Measurements from ENCODE around the gene RAPGEF4.

The RAPGEF4 gene

DNA sequence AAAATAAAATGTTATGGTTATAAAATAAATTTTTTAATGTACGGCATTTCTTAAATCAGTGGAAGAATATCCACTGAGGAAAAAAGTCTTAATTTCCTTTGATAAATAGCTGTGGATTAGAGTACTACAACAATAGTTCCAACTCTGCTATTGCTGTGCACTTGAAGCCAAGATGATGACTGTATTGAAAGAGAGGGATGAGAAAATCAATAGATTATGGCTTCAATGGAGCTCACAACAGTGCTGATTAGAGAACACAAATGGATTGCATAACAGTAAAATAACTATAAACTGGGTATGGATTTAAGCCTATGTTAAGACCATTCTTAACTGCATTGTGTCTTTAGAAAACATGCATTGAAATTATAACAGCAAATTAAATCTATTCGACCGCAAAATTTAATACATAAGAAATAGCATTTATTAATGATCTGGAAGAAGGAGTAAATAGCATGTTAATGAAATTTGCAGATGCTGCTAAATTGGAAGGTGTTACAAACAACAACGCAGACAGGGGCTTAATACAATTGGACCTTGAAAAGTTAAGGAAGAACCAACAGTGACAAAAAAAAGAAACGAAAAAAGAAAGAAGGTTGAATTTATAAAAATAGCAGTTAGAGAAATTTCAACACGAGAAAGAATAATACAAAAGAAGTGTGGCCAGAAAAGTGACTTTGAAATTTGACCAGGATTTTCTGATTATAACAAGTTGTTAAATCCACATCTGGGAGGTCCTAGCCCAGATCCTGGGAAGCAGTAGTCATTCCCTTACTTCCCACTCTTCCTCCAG lies 331.4 kb downstream of the RAPGEF4 start:
- in situ Hi-C loops (cut with MboI; ENCODE audit: low sequenced_read_pairs, unreplicated experiment) = no loop called here
- DNase-seq (ENCODE audit: low spot score) = no peak
- TF ChIP-seq, protein P1, sequence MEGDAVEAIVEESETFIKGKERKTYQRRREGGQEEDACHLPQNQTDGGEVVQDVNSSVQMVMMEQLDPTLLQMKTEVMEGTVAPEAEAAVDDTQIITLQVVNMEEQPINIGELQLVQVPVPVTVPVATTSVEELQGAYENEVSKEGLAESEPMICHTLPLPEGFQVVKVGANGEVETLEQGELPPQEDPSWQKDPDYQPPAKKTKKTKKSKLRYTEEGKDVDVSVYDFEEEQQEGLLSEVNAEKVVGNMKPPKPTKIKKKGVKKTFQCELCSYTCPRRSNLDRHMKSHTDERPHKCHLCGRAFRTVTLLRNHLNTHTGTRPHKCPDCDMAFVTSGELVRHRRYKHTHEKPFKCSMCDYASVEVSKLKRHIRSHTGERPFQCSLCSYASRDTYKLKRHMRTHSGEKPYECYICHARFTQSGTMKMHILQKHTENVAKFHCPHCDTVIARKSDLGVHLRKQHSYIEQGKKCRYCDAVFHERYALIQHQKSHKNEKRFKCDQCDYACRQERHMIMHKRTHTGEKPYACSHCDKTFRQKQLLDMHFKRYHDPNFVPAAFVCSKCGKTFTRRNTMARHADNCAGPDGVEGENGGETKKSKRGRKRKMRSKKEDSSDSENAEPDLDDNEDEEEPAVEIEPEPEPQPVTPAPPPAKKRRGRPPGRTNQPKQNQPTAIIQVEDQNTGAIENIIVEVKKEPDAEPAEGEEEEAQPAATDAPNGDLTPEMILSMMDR (IDR thresholded peaks at IDR 0.05; ENCODE audit: borderline replicate concordance, control extremely low read depth, extremely low read depth, insufficient read depth, missing control alignments) = no peak

DNA sequence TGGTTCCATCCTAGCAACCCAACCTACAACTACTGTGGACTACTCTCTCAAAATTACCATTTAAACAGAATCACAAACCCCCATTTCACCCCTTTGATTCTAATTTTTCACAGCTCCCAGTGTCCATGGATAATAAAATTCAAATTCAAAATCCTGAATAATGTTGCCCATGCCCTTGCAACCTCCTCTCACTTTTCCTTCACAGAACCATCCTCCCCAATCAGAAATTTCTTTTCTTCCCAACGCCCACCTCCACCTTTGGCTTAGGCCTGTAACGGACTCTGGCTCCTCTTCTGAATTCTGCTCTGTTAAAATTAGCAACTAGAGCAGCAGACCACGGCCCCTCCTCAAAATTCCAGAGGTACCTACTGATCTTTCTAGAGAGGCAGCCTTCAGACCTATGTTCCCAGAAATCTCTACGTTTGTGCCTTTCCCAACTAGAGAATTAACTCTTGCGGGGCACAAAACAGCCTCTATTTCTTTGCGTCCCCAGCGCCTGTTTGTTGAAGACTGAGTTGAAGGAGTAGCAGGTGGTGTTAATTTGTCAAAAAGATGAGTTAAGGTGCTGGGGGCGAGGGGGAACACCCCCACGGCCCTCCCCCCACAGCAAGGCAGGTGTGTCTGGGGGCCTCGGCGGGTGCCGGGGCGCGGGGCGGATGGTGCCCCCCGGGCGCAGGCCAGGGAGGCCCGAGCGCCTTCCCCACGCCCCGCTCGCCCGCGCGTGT lies 339.6 kb downstream of the RAPGEF4 start:
- in situ Hi-C loops (cut with MboI; ENCODE audit: low sequenced_read_pairs, unreplicated experiment) = no loop called here
- no peak for DNase-seq (ENCODE audit: low spot score)
- TF ChIP-seq, protein P1 (IDR thresholded peaks at IDR 0.05; ENCODE audit: borderline replicate concordance, control extremely low read depth, extremely low read depth, insufficient read depth, missing control alignments) = no peak

DNA sequence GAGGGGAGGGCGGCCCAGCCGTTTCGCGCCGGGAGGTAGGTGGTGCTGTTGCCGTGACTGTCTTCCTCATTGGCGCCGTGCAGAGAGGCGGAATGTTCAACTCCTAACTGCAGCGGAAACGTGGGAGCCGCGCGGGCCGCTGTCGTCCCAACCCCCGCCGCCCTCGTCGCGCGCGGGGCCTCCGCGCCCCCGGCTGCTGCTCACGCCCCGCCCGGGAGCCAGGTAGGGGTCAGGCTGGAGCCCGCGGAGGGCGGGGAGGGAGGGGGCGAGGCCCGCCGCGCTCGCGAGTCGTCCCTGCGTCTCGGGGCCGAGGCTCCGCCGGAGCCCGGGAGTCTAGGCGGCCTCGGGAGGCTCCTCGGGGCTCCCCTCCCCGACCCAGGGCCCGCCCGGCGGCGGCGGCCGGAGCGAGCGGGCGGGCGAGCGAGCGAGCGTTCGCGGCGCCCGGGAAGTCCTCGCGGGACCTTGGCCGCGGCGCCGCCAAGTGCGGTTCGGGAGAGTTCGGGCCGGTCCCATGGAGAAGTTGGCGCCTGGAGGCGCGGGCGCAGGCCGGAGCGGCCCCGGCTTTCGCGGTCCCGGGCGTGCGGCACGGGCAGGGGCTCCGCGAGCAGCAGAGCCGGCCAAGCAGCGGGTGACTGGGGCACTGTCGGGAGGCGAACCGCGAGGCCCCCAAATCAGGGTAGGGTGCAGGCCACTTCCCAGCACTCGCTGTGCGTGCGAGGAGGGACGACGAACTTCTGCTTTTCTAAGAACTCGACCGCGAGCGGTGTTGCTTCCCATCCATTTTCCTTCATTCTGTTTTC lies 340.3 kb downstream of the RAPGEF4 start, which contains the start of gene MAP3K20:
MAP3K20 (plus strand) TSS at position 66 of the 800 bp plus-strand sequence. CDS start 15,186 bp downstream, outside the sequence.
- peak; percentile 76 for DNase-seq (ENCODE audit: low spot score)
- TF ChIP-seq, protein P1 (IDR thresholded peaks at IDR 0.05; ENCODE audit: borderline replicate concordance, control extremely low read depth, extremely low read depth, insufficient read depth, missing control alignments) = peak; percentile 69
- in situ Hi-C loops (cut with MboI; ENCODE audit: low sequenced_read_pairs, unreplicated experiment) = no loop called here

DNA sequence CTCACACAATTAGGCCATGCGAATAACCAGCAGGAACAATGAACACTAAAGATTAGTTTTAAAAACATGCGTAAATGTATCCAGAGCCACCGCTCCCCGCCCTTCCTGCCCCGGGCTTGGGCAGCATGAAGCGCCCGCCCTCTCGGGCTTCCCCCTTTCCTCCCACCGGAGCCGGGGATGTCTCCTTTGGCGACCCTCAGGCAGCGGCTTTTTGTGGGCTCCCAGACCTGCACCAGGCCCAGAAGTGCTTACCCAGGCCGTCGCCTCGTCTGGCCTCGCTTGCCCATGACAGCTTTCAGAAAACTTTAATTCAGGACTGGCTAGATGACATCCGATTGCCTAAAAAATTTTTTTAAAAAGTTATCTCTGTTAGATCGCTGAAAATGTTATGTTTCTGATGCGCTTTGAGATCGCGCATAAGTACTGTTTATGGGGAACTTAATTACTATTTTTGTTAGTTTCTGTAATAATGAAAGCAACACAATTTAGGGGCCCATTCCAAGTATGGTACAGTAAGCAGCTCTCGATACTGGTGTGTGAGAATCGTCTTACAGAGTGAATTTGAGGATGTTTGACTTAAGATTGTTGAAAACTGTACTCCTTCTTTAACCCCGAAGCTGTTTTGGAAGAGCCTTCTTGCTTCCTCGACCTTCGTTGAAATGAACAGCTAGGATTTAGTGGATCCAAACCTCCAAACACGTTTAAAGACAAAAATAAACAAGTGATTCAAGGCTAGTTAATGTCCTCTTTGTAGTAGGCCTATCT lies 341.1 kb downstream of the RAPGEF4 start:
- TF ChIP-seq, protein P1 (IDR thresholded peaks at IDR 0.05; ENCODE audit: borderline replicate concordance, control extremely low read depth, extremely low read depth, insufficient read depth, missing control alignments) = no peak
- peak; percentile 27 for DNase-seq (ENCODE audit: low spot score)
- in situ Hi-C loops (cut with MboI; ENCODE audit: low sequenced_read_pairs, unreplicated experiment) = no loop called here

DNA sequence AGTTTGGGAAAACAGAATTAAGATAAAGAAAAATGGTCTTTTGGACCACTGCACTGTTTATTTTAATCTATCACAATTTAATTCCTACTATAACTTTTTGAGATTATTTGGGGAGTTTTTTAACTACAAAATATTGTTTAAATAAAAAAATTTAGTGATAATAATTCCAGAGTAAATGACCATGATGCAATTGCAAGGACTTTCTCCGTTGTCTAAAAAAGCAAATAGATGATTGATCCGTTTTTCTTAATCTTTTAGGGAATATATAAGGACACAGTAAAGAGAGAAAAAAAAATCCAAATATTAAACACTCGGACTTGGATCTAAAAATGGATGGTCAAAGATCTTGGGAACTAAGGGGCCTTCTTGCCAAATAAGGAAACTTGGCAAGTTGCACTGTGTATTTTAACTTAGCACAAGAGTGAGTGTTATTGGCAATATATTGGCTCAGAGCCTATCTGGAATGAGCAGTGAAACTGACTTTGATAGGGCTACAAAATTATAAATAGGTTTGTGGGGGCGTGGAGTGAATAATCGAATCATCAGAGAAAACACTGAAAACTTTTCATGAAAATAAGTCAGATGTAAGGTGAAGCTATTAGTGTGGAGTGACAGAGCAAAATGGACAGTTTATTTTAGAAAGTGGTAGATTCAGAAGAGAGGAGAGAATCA lies 342.0 kb downstream of the RAPGEF4 start:
- DNase-seq (ENCODE audit: low spot score) = no peak
- in situ Hi-C loops (cut with MboI; ENCODE audit: low sequenced_read_pairs, unreplicated experiment) = no loop called here
- TF ChIP-seq, protein P1 (IDR thresholded peaks at IDR 0.05; ENCODE audit: borderline replicate concordance, control extremely low read depth, extremely low read depth, insufficient read depth, missing control alignments) = no peak
